ENCODE results near the gene LOX.
"Not testable (repeated sequence)": the region's sequence is repeated elsewhere in the genome, so short reads cannot be mapped to it uniquely, and the experiment has no call there.

The LOX gene

DNA sequence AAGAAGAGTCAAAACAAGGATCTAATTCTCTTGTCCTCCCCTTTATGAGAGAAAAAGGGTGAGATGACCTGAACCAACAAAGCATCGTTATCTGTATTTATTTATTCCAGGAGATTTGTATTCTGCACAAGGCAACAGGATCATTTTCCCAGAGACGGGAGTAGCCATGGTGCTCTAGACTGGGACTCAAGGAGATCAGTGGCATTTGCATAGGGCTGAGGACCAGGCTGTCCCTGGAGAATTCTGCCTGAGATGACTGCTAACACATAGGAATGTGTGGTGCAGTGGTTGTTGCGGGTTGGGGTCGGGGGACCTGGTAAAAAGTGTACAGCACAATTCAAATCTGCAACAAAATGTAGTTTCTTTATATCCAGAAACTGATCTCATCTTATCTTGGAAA lies 29.0 kb upstream of the LOX start:
- H3K4me3 Mint-ChIP-seq, result no peak overlapping the region

DNA sequence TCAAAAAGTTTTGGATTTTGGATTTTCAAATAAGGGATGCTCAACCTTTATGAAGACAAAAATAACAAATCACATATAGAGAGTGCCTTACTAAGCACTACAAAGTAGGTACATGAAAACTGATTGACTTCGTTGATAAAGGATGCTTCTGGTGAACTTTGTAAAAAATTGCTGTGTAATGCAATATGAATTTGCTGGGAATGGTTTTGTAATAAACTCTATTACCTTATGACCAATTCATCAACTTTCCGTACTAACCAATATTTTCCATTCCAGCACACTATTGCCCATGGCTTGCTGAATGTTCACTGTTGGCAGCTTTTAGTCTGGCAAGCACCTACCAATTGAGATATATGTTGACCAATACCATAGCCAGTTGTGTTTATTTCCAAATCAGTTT lies 27.9 kb upstream of the LOX start:
- H3K27ac Mint-ChIP-seq, result no peak overlapping the region
- H3K9me3 Mint-ChIP-seq, result no peaks in the 10 kb centered on the region
- no peaks in the 10 kb centered on the region for H3K36me3 Mint-ChIP-seq
- DNase-seq (ENCODE audit: low spot score in 2 of 2) (no peak), ATAC-seq (no peak)
- no peaks in the 10 kb centered on the region for H3K4me1 Mint-ChIP-seq
- H3K4me3 Mint-ChIP-seq, result no peak overlapping the region

More for the DNA sequence above, 29.0 kb upstream of the LOX start:
- no peaks in the 10 kb centered on the region for H3K36me3 Mint-ChIP-seq
- no peaks in the 10 kb centered on the region for H3K4me1 Mint-ChIP-seq
- ATAC-seq, result no peak
- H3K27ac Mint-ChIP-seq, result no peak overlapping the region
- no peaks in the 10 kb centered on the region for H3K9me3 Mint-ChIP-seq
- no peak for DNase-seq (ENCODE audit: low spot score in 2 of 2)

DNA sequence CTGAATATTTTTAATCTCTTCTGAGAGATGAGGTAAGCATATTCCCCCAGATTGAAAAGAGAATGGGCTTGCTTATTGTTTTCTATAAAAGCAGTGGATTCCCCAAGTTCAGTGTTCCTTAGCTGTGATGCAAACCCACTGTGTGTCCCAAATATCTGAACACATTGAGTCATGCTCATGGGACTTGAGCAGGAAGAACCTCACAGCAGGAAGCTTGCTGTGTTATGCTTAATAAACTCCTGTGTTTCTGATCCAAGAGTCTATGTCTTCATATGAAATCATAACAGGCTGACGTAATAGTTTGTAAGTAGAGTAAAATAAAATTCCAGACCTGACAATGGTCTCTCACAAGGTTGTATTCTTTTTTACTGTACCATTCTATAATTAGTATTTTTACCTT lies 24.8 kb upstream of the LOX start:
- no peak overlapping the region for H3K27ac Mint-ChIP-seq
- H3K36me3 Mint-ChIP-seq, result no peaks in the 10 kb centered on the region
- DNase-seq (ENCODE audit: low spot score in 2 of 2), result no peak
- no peaks in the 10 kb centered on the region for H3K9me3 Mint-ChIP-seq
- H3K4me1 Mint-ChIP-seq, result no peaks in the 10 kb centered on the region
- H3K4me3 Mint-ChIP-seq, result no peak overlapping the region
- no peak for ATAC-seq

- Mint-ChIP-seq H3K9me3 (no peaks in the 10 kb centered on the region), H3K27ac (no peak overlapping the region), H3K4me3 (no peak overlapping the region), H3K4me1 (no peaks in the 10 kb centered on the region), H3K36me3 (no peaks in the 10 kb centered on the region)
- no peak for DNase-seq (ENCODE audit: low spot score in 2 of 2)
- ATAC-seq, result peak; percentile 49
Observed at GRCh38 chr5:122101636-122102285, 23.7 kb upstream of the LOX start.

GRCh38 chr5:122099060-122099790 lies 21.2 kb upstream of the LOX start:
- H3K27ac Mint-ChIP-seq, result no peak overlapping the region
- H3K9me3 Mint-ChIP-seq, result no peaks in the 10 kb centered on the region
- H3K36me3 Mint-ChIP-seq, result no peaks in the 10 kb centered on the region
- no peaks in the 10 kb centered on the region for H3K4me1 Mint-ChIP-seq
- DNase-seq (ENCODE audit: low spot score in 2 of 2) (no peak), ATAC-seq (peak; percentile 46)
- H3K4me3 Mint-ChIP-seq, result no peak overlapping the region

DNA sequence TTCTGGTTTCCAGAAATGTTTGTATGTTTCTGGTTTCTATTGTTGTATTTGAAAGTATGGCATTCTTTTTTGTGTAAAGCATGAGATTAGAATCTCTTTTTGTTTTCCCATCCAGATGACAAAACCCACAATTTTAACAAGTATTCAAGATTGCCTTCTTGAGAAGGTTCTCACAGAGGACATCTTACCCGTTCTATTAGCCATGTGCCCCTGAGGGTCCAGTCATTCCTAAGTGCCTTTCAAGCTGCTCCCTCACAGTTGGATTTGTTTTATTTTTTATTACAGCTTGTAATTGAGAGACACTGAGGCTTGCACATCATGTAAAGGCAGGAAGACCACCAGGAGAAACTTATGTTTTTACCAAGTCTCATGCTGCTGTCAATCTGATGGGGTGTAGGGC lies 19.3 kb upstream of the LOX start:
- no peaks in the 10 kb centered on the region for H3K36me3 Mint-ChIP-seq
- H3K4me1 Mint-ChIP-seq, result no peaks in the 10 kb centered on the region
- no peak overlapping the region for H3K4me3 Mint-ChIP-seq
- no peaks in the 10 kb centered on the region for H3K9me3 Mint-ChIP-seq
- DNase-seq (ENCODE audit: low spot score in 2 of 2) (no peak), ATAC-seq (no peak)
- no peak overlapping the region for H3K27ac Mint-ChIP-seq

- Mint-ChIP-seq H3K27ac (no peak overlapping the region), H3K4me1 (no peaks in the 10 kb centered on the region), H3K9me3 (no peaks in the 10 kb centered on the region), H3K4me3 (no peak overlapping the region), H3K36me3 (no peaks in the 10 kb centered on the region)
- ATAC-seq (no peak), DNase-seq (ENCODE audit: low spot score in 2 of 2) (no peak)
Observed at GRCh38 chr5:122095158-122095557, 17.1 kb upstream of the LOX start.

- H3K27ac Mint-ChIP-seq, ATAC-seq, H3K4me3 Mint-ChIP-seq: not testable (repeated sequence)
Observed at GRCh38 chr5:122094251-122094650, 16.2 kb upstream of the LOX start.

GRCh38 chr5:122093415-122094180 lies 15.5 kb upstream of the LOX start:
- H3K4me1 Mint-ChIP-seq, result no peaks in the 10 kb centered on the region
- no peak overlapping the region for H3K4me3 Mint-ChIP-seq
- H3K36me3 Mint-ChIP-seq, result no peaks in the 10 kb centered on the region
- H3K27ac Mint-ChIP-seq, result no peak overlapping the region
- ATAC-seq (no peak), DNase-seq (ENCODE audit: low spot score in 2 of 2) (no peak)
- H3K9me3 Mint-ChIP-seq, result no peaks in the 10 kb centered on the region

More at GRCh38 chr5:122094251-122094650, 16.2 kb upstream of the LOX start:
- not testable (repeated sequence) for DNase-seq (ENCODE audit: low spot score in 2 of 2); H3K4me1 Mint-ChIP-seq; H3K9me3 Mint-ChIP-seq; H3K36me3 Mint-ChIP-seq

- Mint-ChIP-seq H3K4me1 (no peaks in the 10 kb centered on the region), H3K36me3 (no peaks in the 10 kb centered on the region), H3K9me3 (no peaks in the 10 kb centered on the region), H3K27ac (no peak overlapping the region), H3K4me3 (no peak overlapping the region)
- DNase-seq (ENCODE audit: low spot score in 2 of 2) (no peak), ATAC-seq (no peak)
Observed at GRCh38 chr5:122091936-122092600, 14.0 kb upstream of the LOX start.

GRCh38 chr5:122089096-122090013 lies 11.3 kb upstream of the LOX start:
- no peaks in the 10 kb centered on the region for H3K9me3 Mint-ChIP-seq
- no peak overlapping the region for H3K27ac Mint-ChIP-seq
- no peaks in the 10 kb centered on the region for H3K4me1 Mint-ChIP-seq
- H3K36me3 Mint-ChIP-seq, result no peaks in the 10 kb centered on the region
- no peak for DNase-seq (ENCODE audit: low spot score in 2 of 2)
- H3K4me3 Mint-ChIP-seq, result no peak overlapping the region
- ATAC-seq, result no peak

GRCh38 chr5:122085041-122085440 lies 7.0 kb upstream of the LOX start:
- DNase-seq (ENCODE audit: low spot score in 2 of 2) (no peak), ATAC-seq (no peak)
- Mint-ChIP-seq H3K27ac (no peak overlapping the region), H3K9me3 (no peaks in the 10 kb centered on the region), H3K4me1 (no peaks in the 10 kb centered on the region), H3K36me3 (no peaks in the 10 kb centered on the region), H3K4me3 (no peak overlapping the region)

DNA sequence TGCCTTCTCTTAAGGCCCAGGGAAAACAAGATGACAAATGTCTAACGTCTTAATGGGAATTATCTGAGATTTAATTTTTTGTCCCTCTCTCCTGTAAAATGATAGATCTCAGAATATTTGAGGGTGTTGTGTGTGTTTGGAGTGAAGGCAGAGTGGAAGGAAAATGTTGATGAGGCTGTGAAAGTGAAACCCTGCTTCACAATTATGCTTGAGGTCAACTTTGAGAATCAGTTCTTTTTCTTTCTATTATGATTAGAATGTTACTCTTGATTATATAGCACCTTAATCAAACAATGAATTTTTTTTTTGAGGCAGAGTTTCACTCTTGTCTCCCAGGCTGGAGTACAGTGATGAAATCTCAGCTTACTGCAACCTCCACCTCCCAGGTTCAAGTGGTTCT lies 5.5 kb upstream of the LOX start:
- Mint-ChIP-seq H3K4me3 (no peak overlapping the region), H3K4me1 (no peaks in the 10 kb centered on the region), H3K9me3 (no peaks in the 10 kb centered on the region), H3K36me3 (no peaks in the 10 kb centered on the region), H3K27ac (no peak overlapping the region)
- DNase-seq (ENCODE audit: low spot score in 2 of 2), result no peak
- no peak for ATAC-seq

GRCh38 chr5:122081541-122081940 lies 3.5 kb upstream of the LOX start:
- Mint-ChIP-seq H3K36me3 (peaks cover 9% of the 10 kb centered on the region), H3K4me3 (no peak overlapping the region), H3K27ac (no peak overlapping the region), H3K9me3 (no peaks in the 10 kb centered on the region), H3K4me1 (peaks cover 15% of the 10 kb centered on the region)
- DNase-seq (ENCODE audit: low spot score in 2 of 2), result no peak
- ATAC-seq, result no peak
